ENCODE results near the gene SLC25A12. TPM values are rescaled to one million over a fixed set of nuclear protein-coding genes. Genes with fewer than 3 reads are reported as not detected.

The SLC25A12 gene
- total and polyA plus RNA-seq, 7 donors: 19.1 to 83.6 (median 66.5) TPM

GRCh38 chr2:171735991-171736710, 157.9 kb downstream of the SLC25A12 start:
- H3K4me3 ChIP-seq: no peak overlapping the region
- peaks cover 2 to 85% of the 10 kb centered on the region in 2 donors for H3K36me3 ChIP-seq (ENCODE audit: insufficient read depth in 1 of 2, low read depth in 1 of 2)
- TF ChIP-seq, protein P1, sequence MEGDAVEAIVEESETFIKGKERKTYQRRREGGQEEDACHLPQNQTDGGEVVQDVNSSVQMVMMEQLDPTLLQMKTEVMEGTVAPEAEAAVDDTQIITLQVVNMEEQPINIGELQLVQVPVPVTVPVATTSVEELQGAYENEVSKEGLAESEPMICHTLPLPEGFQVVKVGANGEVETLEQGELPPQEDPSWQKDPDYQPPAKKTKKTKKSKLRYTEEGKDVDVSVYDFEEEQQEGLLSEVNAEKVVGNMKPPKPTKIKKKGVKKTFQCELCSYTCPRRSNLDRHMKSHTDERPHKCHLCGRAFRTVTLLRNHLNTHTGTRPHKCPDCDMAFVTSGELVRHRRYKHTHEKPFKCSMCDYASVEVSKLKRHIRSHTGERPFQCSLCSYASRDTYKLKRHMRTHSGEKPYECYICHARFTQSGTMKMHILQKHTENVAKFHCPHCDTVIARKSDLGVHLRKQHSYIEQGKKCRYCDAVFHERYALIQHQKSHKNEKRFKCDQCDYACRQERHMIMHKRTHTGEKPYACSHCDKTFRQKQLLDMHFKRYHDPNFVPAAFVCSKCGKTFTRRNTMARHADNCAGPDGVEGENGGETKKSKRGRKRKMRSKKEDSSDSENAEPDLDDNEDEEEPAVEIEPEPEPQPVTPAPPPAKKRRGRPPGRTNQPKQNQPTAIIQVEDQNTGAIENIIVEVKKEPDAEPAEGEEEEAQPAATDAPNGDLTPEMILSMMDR (IDR thresholded peaks at IDR 0.05): no peak
- no peaks in the 10 kb centered on the region for H3K27me3 ChIP-seq (ENCODE audit: insufficient read depth in 3 of 3, low read length in 2 of 3)
- DNase-seq (no peak), ATAC-seq (no peak)
- no peaks in the 10 kb centered on the region for H3K9me3 ChIP-seq
- 92 to 95% (median 95%) methylated on average over 4 of the region's 4 CpGs for whole genome bisulfite sequencing, 3 donors
- H3K27ac ChIP-seq: no peak overlapping the region
- H3K4me1 ChIP-seq: no peaks in the 10 kb centered on the region
- intact Hi-C loops (cut with DNase I): no loop called here

Other genes starting within 250 kb of the SLC25A12 start
- gene DYNC1I2, start 206.8 kb downstream of the SLC25A12 start, total RNA-seq: 10 to 100 TPM; 44.8 to 51.4 (median 48.5) TPM
- 10 to 100 TPM; 43.5 to 72.9 (median 59.0) TPM for gene DYNC1I2, start 206.8 kb downstream of the SLC25A12 start, polyA plus RNA-seq
- 10 to 100 TPM; 31.8 to 66.5 (median 44.5) TPM for gene HAT1, start 28.2 kb upstream of the SLC25A12 start, total RNA-seq
- gene HAT1, start 28.2 kb upstream of the SLC25A12 start, polyA plus RNA-seq: 10 to 100 TPM; 54.7 to 94.6 (median 60.9) TPM
- 10 to 100 TPM in 2 of 4 donors, 1 to 10 TPM in 2; 8.0 to 10.1 (median 10.0) TPM for gene METAP1D, start 105.7 kb upstream of the SLC25A12 start, total RNA-seq
- 10 to 100 TPM in 1 of 3 donors, 1 to 10 TPM in 2; 6.3 to 12.4 (median 8.5) TPM for gene METAP1D, start 105.7 kb upstream of the SLC25A12 start, polyA plus RNA-seq
- under 1 TPM in 2 of 4 donors, not detected in 2; 0.17 to 0.28 TPM for gene DLX1, start 191.3 kb upstream of the SLC25A12 start, total RNA-seq
- gene DLX1, start 191.3 kb upstream of the SLC25A12 start, polyA plus RNA-seq: under 1 TPM; 0.03 to 0.15 (median 0.04) TPM
- gene DLX2, start 208.7 kb upstream of the SLC25A12 start, total RNA-seq: not detected
- not detected for gene DLX2, start 208.7 kb upstream of the SLC25A12 start, polyA plus RNA-seq

Data from psoas muscle (tissue), 8 donors.